HepG2 (cell line): Measurements from ENCODE around the gene OPRD1. TPM values are rescaled to one million over a fixed set of nuclear protein-coding genes. Genes with fewer than 3 reads are reported as not detected.

Experiments used
- ATAC-seq: fragments of 200-7000 bp; cut with Tn5 transposase; 3 replicates; pipeline ENCODE4 v1.9.1; 2020; ENCODE audit warnings: mild to moderate bottlenecking, moderate library complexity
- BruUV-seq: library from RNA; stranded (reverse); fragments of 400-500 nt; replicated peaks from 2 replicates; lab custom pipeline; 2021; lab: Mats Ljungman, UMichigan
- CTCF ChIA-PET: fragments of 300-600 bp; formaldehyde crosslinking; extraction: SDS; loops from one replicate; lab custom pipeline; 2021; ENCODE audit warnings: low total read pairs, inconsistent platforms, low intra/inter-chr PET ratio; lab: Yijun Ruan, JAX
- POLR2A ChIA-PET: fragments of 350-600 bp; sonication (Branson Sonifier 250); formaldehyde crosslinking; loops from one replicate; lab custom pipeline; 2020; ENCODE audit warnings: antibody characterized with exemption, inconsistent platforms; lab: Yijun Ruan, JAX
- DNase-seq: peaks from one replicate; pipeline ENCODE4 v3.0.0-alpha.2; 2015; ENCODE audit warnings: low spot score
- FAIRE-seq: peaks from 3 replicates; lab custom pipeline; 2011; peaks lifted over from hg19 to GRCh38; lab: Jason Lieb, UNC
- H2AFZ ChIP-seq: one replicate; pipeline ENCODE4 v1.6.1; 2011; ENCODE audit warnings: low read length, inconsistent platforms
- H3K27ac ChIP-seq: fragments of 300-600 bp; 3 replicates; pipeline ENCODE4 v1.8.0; 2011; ENCODE audit warnings: mixed run types, mild to moderate bottlenecking, mixed read lengths, low read length, inconsistent platforms; ENCODE audit not compliant: insufficient read depth; ENCODE audit errors: extremely low read length
- H3K27me3 ChIP-seq, 2 experiments: fragments of 200-600 bp in 1 of 2; 2 replicates in 1 of 2; 3 replicates in 1 of 2; pipeline versions ENCODE4 v1.6.0 to v1.8.0; 2011; ENCODE audit warnings: low read length in 2 of 2, mild to moderate bottlenecking in 2 of 2, moderate library complexity in 2 of 2, inconsistent platforms in 1 of 2; ENCODE audit not compliant: insufficient read depth in 2 of 2, control insufficient read depth in 1 of 2
- H3K36me3 ChIP-seq, 2 experiments: fragments of 200-600 bp in 1 of 2; replicated peaks in 1 of 2; 2 replicates in 1 of 2; 3 replicates in 1 of 2; pipeline versions ENCODE4 v1.5.1 to v1.8.0; 2011; ENCODE audit warnings: low read length in 2 of 2, inconsistent platforms in 1 of 2; ENCODE audit not compliant: insufficient read depth in 2 of 2, control insufficient read depth in 1 of 2
- H3K4me1 ChIP-seq: 2 replicates; pipeline ENCODE4 v1.5.1; 2012; ENCODE audit warnings: low read length, inconsistent platforms; ENCODE audit not compliant: insufficient read depth
- H3K4me2 ChIP-seq: 2 replicates; pipeline ENCODE4 v1.6.0; 2011; ENCODE audit warnings: low read depth, low read length, inconsistent platforms
- H3K4me3 ChIP-seq, 3 experiments: fragments of 200-600 bp in 1 of 3; sonication (generic), shearing (Covaris generic) in 1 of 3; replicated peaks in 1 of 3; 2 replicates each; pipeline ENCODE4 v1.5.1; 2011 to 2016; ENCODE audit warnings: low read length in 3 of 3, inconsistent platforms in 2 of 3, low read depth in 2 of 3, mild to moderate bottlenecking in 2 of 3, control low read depth in 1 of 3, mixed read lengths in 1 of 3; ENCODE audit not compliant: insufficient read depth in 1 of 3
- H3K79me2 ChIP-seq: one replicate; pipeline ENCODE4 v1.6.1; 2011; ENCODE audit warnings: low read length, inconsistent platforms; ENCODE audit not compliant: insufficient read depth
- H3K9ac ChIP-seq: 2 replicates; pipeline ENCODE4 v1.6.0; 2011; ENCODE audit warnings: mild to moderate bottlenecking, low read depth, low read length, inconsistent platforms; ENCODE audit not compliant: insufficient read depth
- H3K9me3 ChIP-seq: 2 replicates; pipeline ENCODE4 v1.5.1; 2012; ENCODE audit warnings: mild to moderate bottlenecking, low read length
- H4K20me1 ChIP-seq: 2 replicates; pipeline ENCODE4 v1.6.0; 2011; ENCODE audit warnings: inconsistent platforms, mild to moderate bottlenecking, low read length, moderate library complexity; ENCODE audit not compliant: insufficient read depth
- HDAC6 ChIP-seq: fragments of 200-600 bp; sonication (generic); IDR thresholded peaks from 2 replicates; pipeline ENCODE4 v1.7.0; 2017; ENCODE audit warnings: mild to moderate bottlenecking, antibody characterized with exemption, low read length, low read depth
- PHB2 ChIP-seq: fragments of 450-650 bp; IDR thresholded peaks from 2 replicates; pipeline ENCODE4 v1.6.1; 2018; ENCODE audit not compliant: partially characterized antibody
- PLRG1 ChIP-seq: fragments of 450-650 bp; conservative IDR thresholded peaks from 2 replicates; pipeline ENCODE4 v1.6.1; 2016
- POGZ ChIP-seq: sonication (generic); formaldehyde crosslinking; IDR thresholded peaks from 2 replicates; pipeline ENCODE4 v1.4.0; 2020; ENCODE audit warnings: mild to moderate bottlenecking, missing genetic modification reagents
- RFXAP ChIP-seq: sonication (generic); formaldehyde crosslinking; IDR thresholded peaks from 2 replicates; pipeline ENCODE4 v1.4.0; 2020; ENCODE audit warnings: missing genetic modification reagents, borderline replicate concordance
- SIX1 ChIP-seq: sonication (generic); formaldehyde crosslinking; IDR thresholded peaks from 2 replicates; pipeline ENCODE4 v1.4.0; 2020; ENCODE audit warnings: missing genetic modification reagents, borderline replicate concordance
- SRSF1 ChIP-seq: fragments of 200-400 bp; formaldehyde crosslinking; optimal IDR thresholded peaks from 2 replicates; pipeline ENCODE3; 2017; ENCODE audit warnings: mild to moderate bottlenecking, low read depth, low read length, moderate library complexity
- ZNF121 ChIP-seq: sonication (generic); formaldehyde crosslinking; IDR thresholded peaks from 2 replicates; pipeline ENCODE4 v1.5.0; 2020; ENCODE audit warnings: mild to moderate bottlenecking, missing genetic modification reagents
- ZNF274 ChIP-seq: sonication (generic); formaldehyde crosslinking; IDR thresholded peaks from 2 replicates; pipeline ENCODE4 v1.5.1; 2020; ENCODE audit warnings: mild to moderate bottlenecking, missing genetic modification reagents
- ZNF431 ChIP-seq: sonication (generic); formaldehyde crosslinking; IDR thresholded peaks from 2 replicates; pipeline ENCODE4 v1.9.0; 2022; ENCODE audit warnings: missing genetic modification reagents, low read depth, mild to moderate bottlenecking, borderline replicate concordance
- ZNF567 ChIP-seq: sonication (generic); formaldehyde crosslinking; IDR thresholded peaks from 2 replicates; pipeline ENCODE4 v1.8.1; 2023; ENCODE audit warnings: mild to moderate bottlenecking, missing genetic modification reagents, borderline replicate concordance
- ZNF879 ChIP-seq: sonication (generic); formaldehyde crosslinking; IDR thresholded peaks from 2 replicates; pipeline ENCODE4 v1.8.1; 2023; ENCODE audit warnings: missing genetic modification reagents
- ZSCAN30 ChIP-seq: sonication (generic); formaldehyde crosslinking; IDR thresholded peaks from 2 replicates; pipeline ENCODE4 v1.5.0; 2020; ENCODE audit warnings: mild to moderate bottlenecking, missing genetic modification reagents
- WGBS: methylation state at CpG from one replicate; pipeline ENCODE4 v1.1.6; 2017; ENCODE audit warnings: low lambda C conversion rate; 5-methylcytosine and 5-hydroxymethylcytosine counted together
- in situ Hi-C: cut with HindIII; loops from 2 replicates; pipeline ENCODE4 v1.10.0; 2017; ENCODE audit warnings: low pct_unique_long_range_greater_than_20kb; ENCODE audit not compliant: extremely low pct_ligation_motif_present
- intact Hi-C: fragments of 100-400 bp; cut with micrococcal nuclease; formaldehyde crosslinking; loops from one replicate; pipeline ENCODE4 v1.10.0; 2022; ENCODE audit not compliant: unreplicated experiment
- polyA plus RNA-seq, 8 experiments: library from polyadenylated mRNA; depleted of rRNA in 3 of 8; stranded (reverse) in 7 of 8; unstranded in 1 of 8; fragments of >200 nt; fragmentation: Illumina TruSeq in 4 of 8; extraction: Trizol in 4 of 8; gene quantifications; 2 replicates each; pipeline versions ENCODE4 v1.2.1 to v1.2.3, GENCODE V29; 2011 to 2016; ENCODE audit warnings: low read depth in 4 of 8, missing spikeins in 1 of 8, mixed read lengths in 1 of 8; ENCODE audit not compliant: insufficient read depth in 1 of 8
- total RNA-seq, 5 experiments: library from RNA; depleted of rRNA; stranded (reverse); fragments of >200 nt; fragmentation: Illumina TruSeq; extraction: Trizol; gene quantifications; 2 replicates each; pipeline ENCODE4 v1.2.3, GENCODE V29; 2016; ENCODE audit warnings: low read depth in 1 of 5
- TF ChIP-seq, protein P1 (sequence below): IDR thresholded peaks from 2 replicates; pipeline ENCODE4 v1.6.1; 2016; ENCODE audit warnings: low read depth, control low read depth
- TF ChIP-seq, protein P2 (sequence below): sonication (generic); formaldehyde crosslinking; IDR thresholded peaks from 2 replicates; pipeline ENCODE4 v1.4.0; 2020; ENCODE audit warnings: missing genetic modification reagents

Gene OPRD1
- total and polyA plus RNA-seq, 2 of the 13 experiments (the other 11 are each of a cell fraction or from before 2014, with no cell fraction given): 0.02 to 0.03 TPM

DNA sequence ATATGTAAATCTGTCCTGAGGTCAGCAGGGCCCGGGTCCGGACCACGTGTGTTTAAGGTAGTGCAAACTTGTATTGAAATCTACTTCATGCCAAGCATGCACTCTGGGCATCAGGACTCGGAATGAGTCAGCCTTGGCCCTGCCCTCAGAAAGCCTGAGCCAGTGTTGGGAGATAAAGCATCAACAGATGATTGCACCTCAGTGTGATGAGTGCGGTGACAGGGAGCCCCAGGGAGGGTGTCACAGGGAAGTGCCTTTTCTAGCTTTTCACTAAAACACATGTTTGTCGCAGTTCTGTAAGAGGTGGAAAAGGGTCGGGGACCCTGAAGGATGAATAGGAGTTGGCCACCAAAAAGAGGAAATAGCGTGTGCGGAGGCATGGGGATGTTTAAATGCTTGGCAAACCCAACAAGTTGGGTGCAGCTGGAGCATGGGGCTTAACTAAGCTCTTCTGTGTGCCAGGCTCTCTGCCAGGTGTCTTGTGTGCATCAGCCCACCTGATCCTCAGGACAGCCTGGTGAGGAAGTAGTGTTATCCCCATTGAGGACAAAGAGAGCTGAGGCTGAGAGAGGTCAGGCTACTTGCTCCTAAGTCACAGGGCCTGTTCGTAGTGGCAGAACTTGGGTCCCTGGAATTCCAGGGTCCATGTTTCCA is 54.2 kb downstream of the OPRD1 start:
- ATAC-seq: no peak
- CTCF ChIA-PET: no interaction called here

More for the DNA sequence above, 54.2 kb downstream of the OPRD1 start:
- Histone ChIP-seq H3K27ac (no peak overlapping the region), H2AFZ (no peak overlapping the region), H3K79me2 (no peaks in the 10 kb centered on the region), H3K9ac (no peak overlapping the region), H3K9me3 (no peaks in the 10 kb centered on the region), H3K4me1 (peaks cover 6% of the 10 kb centered on the region), H3K27me3 (peaks cover 0 to 28% of the 10 kb centered on the region in 2 experiments; a peak in 3 of 5 replicates), H3K4me3 (no peak overlapping the region), H3K4me2 (no peak overlapping the region), H4K20me1 (no peaks in the 10 kb centered on the region), H3K36me3 (no peaks in the 10 kb centered on the region)
- DNase-seq (no peak), FAIRE-seq (no peak)
- in situ Hi-C loops (no loop called here), intact Hi-C loops (no loop called here)
- TF ChIP-seq ZNF121 (no peak), ZNF567 (no peak), ZNF274 (CRISPR knock-in tag) (no peak), PHB2 (no peak), SIX1 (CRISPR knock-in tag) (no peak), ZNF431 (CRISPR knock-in tag) (no peak), ZNF879 (no peak), RFXAP (CRISPR knock-in tag) (no peak), SRSF1 (no peak), POGZ (CRISPR knock-in tag) (no peak), PLRG1 (no peak), HDAC6 (no peak), ZSCAN30 (CRISPR knock-in tag) (no peak)
- TF ChIP-seq, protein P1, sequence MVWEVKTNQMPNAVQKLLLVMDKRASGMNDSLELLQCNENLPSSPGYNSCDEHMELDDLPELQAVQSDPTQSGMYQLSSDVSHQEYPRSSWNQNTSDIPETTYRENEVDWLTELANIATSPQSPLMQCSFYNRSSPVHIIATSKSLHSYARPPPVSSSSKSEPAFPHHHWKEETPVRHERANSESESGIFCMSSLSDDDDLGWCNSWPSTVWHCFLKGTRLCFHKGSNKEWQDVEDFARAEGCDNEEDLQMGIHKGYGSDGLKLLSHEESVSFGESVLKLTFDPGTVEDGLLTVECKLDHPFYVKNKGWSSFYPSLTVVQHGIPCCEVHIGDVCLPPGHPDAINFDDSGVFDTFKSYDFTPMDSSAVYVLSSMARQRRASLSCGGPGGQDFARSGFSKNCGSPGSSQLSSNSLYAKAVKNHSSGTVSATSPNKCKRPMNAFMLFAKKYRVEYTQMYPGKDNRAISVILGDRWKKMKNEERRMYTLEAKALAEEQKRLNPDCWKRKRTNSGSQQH (CRISPR knock-in tag): no peak
- TF ChIP-seq, protein P2, sequence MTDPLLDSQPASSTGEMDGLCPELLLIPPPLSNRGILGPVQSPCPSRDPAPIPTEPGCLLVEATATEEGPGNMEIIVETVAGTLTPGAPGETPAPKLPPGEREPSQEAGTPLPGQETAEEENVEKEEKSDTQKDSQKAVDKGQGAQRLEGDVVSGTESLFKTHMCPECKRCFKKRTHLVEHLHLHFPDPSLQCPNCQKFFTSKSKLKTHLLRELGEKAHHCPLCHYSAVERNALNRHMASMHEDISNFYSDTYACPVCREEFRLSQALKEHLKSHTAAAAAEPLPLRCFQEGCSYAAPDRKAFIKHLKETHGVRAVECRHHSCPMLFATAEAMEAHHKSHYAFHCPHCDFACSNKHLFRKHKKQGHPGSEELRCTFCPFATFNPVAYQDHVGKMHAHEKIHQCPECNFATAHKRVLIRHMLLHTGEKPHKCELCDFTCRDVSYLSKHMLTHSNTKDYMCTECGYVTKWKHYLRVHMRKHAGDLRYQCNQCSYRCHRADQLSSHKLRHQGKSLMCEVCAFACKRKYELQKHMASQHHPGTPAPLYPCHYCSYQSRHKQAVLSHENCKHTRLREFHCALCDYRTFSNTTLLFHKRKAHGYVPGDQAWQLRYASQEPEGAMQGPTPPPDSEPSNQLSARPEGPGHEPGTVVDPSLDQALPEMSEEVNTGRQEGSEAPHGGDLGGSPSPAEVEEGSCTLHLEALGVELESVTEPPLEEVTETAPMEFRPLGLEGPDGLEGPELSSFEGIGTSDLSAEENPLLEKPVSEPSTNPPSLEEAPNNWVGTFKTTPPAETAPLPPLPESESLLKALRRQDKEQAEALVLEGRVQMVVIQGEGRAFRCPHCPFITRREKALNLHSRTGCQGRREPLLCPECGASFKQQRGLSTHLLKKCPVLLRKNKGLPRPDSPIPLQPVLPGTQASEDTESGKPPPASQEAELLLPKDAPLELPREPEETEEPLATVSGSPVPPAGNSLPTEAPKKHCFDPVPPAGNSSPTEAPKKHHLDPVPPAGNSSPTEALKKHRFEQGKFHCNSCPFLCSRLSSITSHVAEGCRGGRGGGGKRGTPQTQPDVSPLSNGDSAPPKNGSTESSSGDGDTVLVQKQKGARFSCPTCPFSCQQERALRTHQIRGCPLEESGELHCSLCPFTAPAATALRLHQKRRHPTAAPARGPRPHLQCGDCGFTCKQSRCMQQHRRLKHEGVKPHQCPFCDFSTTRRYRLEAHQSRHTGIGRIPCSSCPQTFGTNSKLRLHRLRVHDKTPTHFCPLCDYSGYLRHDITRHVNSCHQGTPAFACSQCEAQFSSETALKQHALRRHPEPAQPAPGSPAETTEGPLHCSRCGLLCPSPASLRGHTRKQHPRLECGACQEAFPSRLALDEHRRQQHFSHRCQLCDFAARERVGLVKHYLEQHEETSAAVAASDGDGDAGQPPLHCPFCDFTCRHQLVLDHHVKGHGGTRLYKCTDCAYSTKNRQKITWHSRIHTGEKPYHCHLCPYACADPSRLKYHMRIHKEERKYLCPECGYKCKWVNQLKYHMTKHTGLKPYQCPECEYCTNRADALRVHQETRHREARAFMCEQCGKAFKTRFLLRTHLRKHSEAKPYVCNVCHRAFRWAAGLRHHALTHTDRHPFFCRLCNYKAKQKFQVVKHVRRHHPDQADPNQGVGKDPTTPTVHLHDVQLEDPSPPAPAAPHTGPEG (CRISPR knock-in tag): no peak
- 37% methylated on average over 10 of the region's 10 CpGs for WGBS
- no TSS peak for BruUV-seq
- POLR2A ChIA-PET: no interaction called here
